Measurements from ENCODE around the gene IDE.

IDE gene

GRCh38 chr10:92411406-92411805 lies 162.5 kb downstream of the IDE start:
- Histone ChIP-seq H3K9ac (ENCODE audit: low read length) (no peak overlapping the region), H3K27me3 (ENCODE audit: low read length) (no peaks in the 10 kb centered on the region), H4K20me1 (ENCODE audit: low read depth, low read length) (no peaks in the 10 kb centered on the region), H3K4me3 (ENCODE audit: insufficient read depth, low read length, poor library complexity, severe bottlenecking) (no peak overlapping the region), H3F3A (ENCODE audit: insufficient read depth) (no peaks in the 10 kb centered on the region), H2AFZ (ENCODE audit: low read depth, low read length, severe bottlenecking) (no peak overlapping the region), H3K36me3 (ENCODE audit: low read length) (no peaks in the 10 kb centered on the region), H3K79me2 (ENCODE audit: insufficient read depth, low read length) (no peaks in the 10 kb centered on the region), H3K27ac (ENCODE audit: low read depth, low read length) (no peak overlapping the region), H3K4me2 (ENCODE audit: low read depth, low read length, poor library complexity, severe bottlenecking) (no peak overlapping the region), H3K9me3 (ENCODE audit: insufficient read depth, low read length) (no peaks in the 10 kb centered on the region), H3K9me2 (replicated peaks; ENCODE audit: insufficient read depth, low read length) (no peaks in the 10 kb centered on the region)
- TF ChIP-seq EZH2phosphoT487 (conservative IDR thresholded peaks at IDR 0.05; ENCODE audit: low read length): no peak
- TF ChIP-seq CTCF (IDR thresholded peaks at IDR 0.05; ENCODE audit: insufficient read depth, low read length, poor library complexity, severe bottlenecking): no peak

- no peak overlapping the region for H3K4me3 ChIP-seq (ENCODE audit: insufficient read depth, low read length, poor library complexity, severe bottlenecking)
- H3K9me3 ChIP-seq (ENCODE audit: insufficient read depth, low read length): no peaks in the 10 kb centered on the region
- H3K9me2 ChIP-seq (replicated peaks; ENCODE audit: insufficient read depth, low read length): no peaks in the 10 kb centered on the region
- no peak overlapping the region for H3K9ac ChIP-seq (ENCODE audit: low read length)
- H3K4me2 ChIP-seq (ENCODE audit: low read depth, low read length, poor library complexity, severe bottlenecking): no peak overlapping the region
- H3K36me3 ChIP-seq (ENCODE audit: low read length): no peaks in the 10 kb centered on the region
- no peaks in the 10 kb centered on the region for H3K27me3 ChIP-seq (ENCODE audit: low read length)
- H3K79me2 ChIP-seq (ENCODE audit: insufficient read depth, low read length): no peaks in the 10 kb centered on the region
- no peak overlapping the region for H3K27ac ChIP-seq (ENCODE audit: low read depth, low read length)
- H4K20me1 ChIP-seq (ENCODE audit: low read depth, low read length): no peaks in the 10 kb centered on the region
- TF ChIP-seq CTCF (IDR thresholded peaks at IDR 0.05; ENCODE audit: insufficient read depth, low read length, poor library complexity, severe bottlenecking) (no peak), EZH2phosphoT487 (conservative IDR thresholded peaks at IDR 0.05; ENCODE audit: low read length) (no peak)
- H3F3A ChIP-seq (ENCODE audit: insufficient read depth): no peaks in the 10 kb centered on the region
- no peak overlapping the region for H2AFZ ChIP-seq (ENCODE audit: low read depth, low read length, severe bottlenecking)
Observed at GRCh38 chr10:92410501-92410900, 163.4 kb downstream of the IDE start.

GRCh38 chr10:92408017-92408361 lies 165.9 kb downstream of the IDE start:
- Histone ChIP-seq H3K9me3 (ENCODE audit: insufficient read depth, low read length) (no peaks in the 10 kb centered on the region), H3K9ac (ENCODE audit: low read length) (no peak overlapping the region), H3K79me2 (ENCODE audit: insufficient read depth, low read length) (no peaks in the 10 kb centered on the region), H3K27ac (ENCODE audit: low read depth, low read length) (no peak overlapping the region), H3K27me3 (ENCODE audit: low read length) (no peaks in the 10 kb centered on the region), H3K36me3 (ENCODE audit: low read length) (no peaks in the 10 kb centered on the region), H4K20me1 (ENCODE audit: low read depth, low read length) (no peaks in the 10 kb centered on the region), H3K4me3 (ENCODE audit: insufficient read depth, low read length, poor library complexity, severe bottlenecking) (no peak overlapping the region), H3K9me2 (replicated peaks; ENCODE audit: insufficient read depth, low read length) (no peaks in the 10 kb centered on the region), H3K4me2 (ENCODE audit: low read depth, low read length, poor library complexity, severe bottlenecking) (no peak overlapping the region), H3F3A (ENCODE audit: insufficient read depth) (no peaks in the 10 kb centered on the region), H2AFZ (ENCODE audit: low read depth, low read length, severe bottlenecking) (no peak overlapping the region)
- no peak for TF ChIP-seq CTCF (IDR thresholded peaks at IDR 0.05; ENCODE audit: insufficient read depth, low read length, poor library complexity, severe bottlenecking)
- no peak for TF ChIP-seq EZH2phosphoT487 (conservative IDR thresholded peaks at IDR 0.05; ENCODE audit: low read length)
